HepG2 (cell line): Measurements from ENCODE around the gene ZNF829. TPM values are rescaled to one million over a fixed set of nuclear protein-coding genes. Genes with fewer than 3 reads are reported as not detected.
A peak's percentile ranks its signal among the peaks of the same experiment; 100 is the strongest.

ENCODE experiments used
- ARNTL ChIP-seq: sonication (generic); formaldehyde crosslinking; IDR thresholded peaks from 2 replicates; pipeline ENCODE4 v1.4.0; 2020; ENCODE audit warnings: mild to moderate bottlenecking, missing genetic modification reagents
- CENPT ChIP-seq: sonication (generic); formaldehyde crosslinking; IDR thresholded peaks from 2 replicates; pipeline ENCODE4 v1.8.0; 2022; ENCODE audit warnings: low read depth, mild to moderate bottlenecking, moderate library complexity, missing genetic modification reagents
- FLYWCH1 ChIP-seq: sonication (generic); formaldehyde crosslinking; IDR thresholded peaks from 2 replicates; pipeline ENCODE4 v1.8.1; 2023; ENCODE audit warnings: mild to moderate bottlenecking, missing genetic modification reagents
- MAFF ChIP-seq: IDR thresholded peaks from 2 replicates; pipeline ENCODE4 v1.6.1; 2011; ENCODE audit warnings: low read depth, low read length, improper control_type of control experiment
- MXD4 ChIP-seq: IDR thresholded peaks from 2 replicates; pipeline ENCODE4 v1.6.1; 2016; ENCODE audit warnings: mild to moderate bottlenecking, missing biosample characterization, missing genetic modification reagents
- NCOA1 ChIP-seq: sonication (generic); formaldehyde crosslinking; IDR thresholded peaks from 2 replicates; pipeline ENCODE4 v1.9.0; 2021; ENCODE audit warnings: missing genetic modification reagents
- ZNF205 ChIP-seq: IDR thresholded peaks from 2 replicates; pipeline ENCODE4 v1.6.1; 2018; ENCODE audit warnings: missing biosample characterization, missing genetic modification reagents
- ZNF431 ChIP-seq: sonication (generic); formaldehyde crosslinking; IDR thresholded peaks from 2 replicates; pipeline ENCODE4 v1.9.0; 2022; ENCODE audit warnings: missing genetic modification reagents, low read depth, mild to moderate bottlenecking, borderline replicate concordance
- ZNF44 ChIP-seq: sonication (generic); formaldehyde crosslinking; IDR thresholded peaks from 2 replicates; pipeline ENCODE4 v1.5.1; 2020; ENCODE audit warnings: mild to moderate bottlenecking, missing genetic modification reagents
- ZNF678 ChIP-seq: sonication (generic); formaldehyde crosslinking; IDR thresholded peaks from 2 replicates; pipeline ENCODE4 v1.4.0; 2020; ENCODE audit warnings: mild to moderate bottlenecking, missing genetic modification reagents
- polyA plus RNA-seq, 8 experiments: library from polyadenylated mRNA; depleted of rRNA in 3 of 8; stranded (reverse) in 7 of 8; unstranded in 1 of 8; fragments of >200 nt; fragmentation: Illumina TruSeq in 4 of 8; extraction: Trizol in 4 of 8; gene quantifications; 2 replicates each; pipeline versions ENCODE4 v1.2.1 to v1.2.3, GENCODE V29; 2011 to 2016; ENCODE audit warnings: low read depth in 4 of 8, missing spikeins in 1 of 8, mixed read lengths in 1 of 8; ENCODE audit not compliant: insufficient read depth in 1 of 8
- total RNA-seq, 5 experiments: library from RNA; depleted of rRNA; stranded (reverse); fragments of >200 nt; fragmentation: Illumina TruSeq; extraction: Trizol; gene quantifications; 2 replicates each; pipeline ENCODE4 v1.2.3, GENCODE V29; 2016; ENCODE audit warnings: low read depth in 1 of 5
- TF ChIP-seq, protein P1 (sequence below): sonication (generic); formaldehyde crosslinking; IDR thresholded peaks from 2 replicates; pipeline ENCODE4 v1.5.0; 2020; ENCODE audit warnings: mild to moderate bottlenecking, missing genetic modification reagents, borderline replicate concordance
- TF ChIP-seq, protein P2 (sequence below): sonication (generic); formaldehyde crosslinking; IDR thresholded peaks from 2 replicates; pipeline ENCODE4 v1.5.1; 2020; ENCODE audit warnings: mild to moderate bottlenecking, missing genetic modification reagents, borderline replicate concordance
- TF ChIP-seq, protein P3 (sequence below): sonication (generic); formaldehyde crosslinking; IDR thresholded peaks from 2 replicates; pipeline ENCODE4 v1.5.0; 2020; ENCODE audit warnings: missing genetic modification reagents
- TF ChIP-seq, protein P4 (sequence below): sonication (generic); formaldehyde crosslinking; IDR thresholded peaks from 2 replicates; pipeline ENCODE4 v1.8.0; 2023; ENCODE audit warnings: mild to moderate bottlenecking, missing genetic modification reagents

The ZNF829 gene
- total and polyA plus RNA-seq, 2 of the 13 experiments (the other 11 are each of a cell fraction or from before 2014, with no cell fraction given): 0.15 to 0.86 TPM

DNA sequence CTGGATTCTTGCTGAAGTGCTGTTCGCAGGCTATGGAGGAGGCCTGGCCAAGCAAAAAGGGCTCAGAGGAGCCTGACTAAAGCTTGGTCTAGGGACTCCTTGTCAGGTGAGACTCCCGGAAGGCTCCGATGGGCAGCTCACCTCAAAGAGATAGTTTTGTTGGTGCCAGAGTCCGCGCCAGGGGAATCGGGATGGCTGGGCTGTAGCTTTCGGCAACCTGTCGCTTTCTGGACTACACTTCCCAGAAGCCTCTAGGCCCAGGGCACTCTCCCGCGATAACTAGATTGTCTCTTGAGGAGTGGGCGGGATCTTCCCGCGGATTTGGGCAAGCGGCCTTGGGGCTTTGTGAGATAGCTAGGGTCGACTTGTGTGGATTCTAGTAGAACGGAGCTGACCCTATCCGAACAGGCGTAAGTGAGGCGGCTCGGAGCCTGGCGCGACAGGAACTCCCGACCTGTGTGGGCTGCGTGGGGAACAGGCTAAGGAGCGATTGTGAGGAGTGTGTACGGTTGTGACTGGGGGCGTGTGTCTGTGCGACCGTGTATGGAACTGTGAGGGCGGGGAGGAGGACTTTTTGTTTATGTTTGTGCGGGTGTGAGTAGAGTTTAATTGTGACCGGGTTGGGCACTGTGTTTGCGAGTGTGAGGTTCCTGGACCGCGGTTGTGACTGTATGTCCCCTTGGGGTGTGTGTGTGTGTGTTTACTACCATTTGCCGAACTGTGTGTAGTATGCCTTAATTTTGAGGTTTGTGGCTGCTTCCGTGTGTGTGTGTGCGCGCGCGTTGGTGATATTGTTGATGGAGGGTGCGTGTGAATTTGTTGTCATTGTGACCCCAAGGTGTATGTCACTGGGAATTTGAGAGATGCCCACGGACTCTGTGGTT is 65.3 kb downstream of the ZNF829 start, which contains the start of gene ZNF345 (continued):
- TF ChIP-seq, protein P1, sequence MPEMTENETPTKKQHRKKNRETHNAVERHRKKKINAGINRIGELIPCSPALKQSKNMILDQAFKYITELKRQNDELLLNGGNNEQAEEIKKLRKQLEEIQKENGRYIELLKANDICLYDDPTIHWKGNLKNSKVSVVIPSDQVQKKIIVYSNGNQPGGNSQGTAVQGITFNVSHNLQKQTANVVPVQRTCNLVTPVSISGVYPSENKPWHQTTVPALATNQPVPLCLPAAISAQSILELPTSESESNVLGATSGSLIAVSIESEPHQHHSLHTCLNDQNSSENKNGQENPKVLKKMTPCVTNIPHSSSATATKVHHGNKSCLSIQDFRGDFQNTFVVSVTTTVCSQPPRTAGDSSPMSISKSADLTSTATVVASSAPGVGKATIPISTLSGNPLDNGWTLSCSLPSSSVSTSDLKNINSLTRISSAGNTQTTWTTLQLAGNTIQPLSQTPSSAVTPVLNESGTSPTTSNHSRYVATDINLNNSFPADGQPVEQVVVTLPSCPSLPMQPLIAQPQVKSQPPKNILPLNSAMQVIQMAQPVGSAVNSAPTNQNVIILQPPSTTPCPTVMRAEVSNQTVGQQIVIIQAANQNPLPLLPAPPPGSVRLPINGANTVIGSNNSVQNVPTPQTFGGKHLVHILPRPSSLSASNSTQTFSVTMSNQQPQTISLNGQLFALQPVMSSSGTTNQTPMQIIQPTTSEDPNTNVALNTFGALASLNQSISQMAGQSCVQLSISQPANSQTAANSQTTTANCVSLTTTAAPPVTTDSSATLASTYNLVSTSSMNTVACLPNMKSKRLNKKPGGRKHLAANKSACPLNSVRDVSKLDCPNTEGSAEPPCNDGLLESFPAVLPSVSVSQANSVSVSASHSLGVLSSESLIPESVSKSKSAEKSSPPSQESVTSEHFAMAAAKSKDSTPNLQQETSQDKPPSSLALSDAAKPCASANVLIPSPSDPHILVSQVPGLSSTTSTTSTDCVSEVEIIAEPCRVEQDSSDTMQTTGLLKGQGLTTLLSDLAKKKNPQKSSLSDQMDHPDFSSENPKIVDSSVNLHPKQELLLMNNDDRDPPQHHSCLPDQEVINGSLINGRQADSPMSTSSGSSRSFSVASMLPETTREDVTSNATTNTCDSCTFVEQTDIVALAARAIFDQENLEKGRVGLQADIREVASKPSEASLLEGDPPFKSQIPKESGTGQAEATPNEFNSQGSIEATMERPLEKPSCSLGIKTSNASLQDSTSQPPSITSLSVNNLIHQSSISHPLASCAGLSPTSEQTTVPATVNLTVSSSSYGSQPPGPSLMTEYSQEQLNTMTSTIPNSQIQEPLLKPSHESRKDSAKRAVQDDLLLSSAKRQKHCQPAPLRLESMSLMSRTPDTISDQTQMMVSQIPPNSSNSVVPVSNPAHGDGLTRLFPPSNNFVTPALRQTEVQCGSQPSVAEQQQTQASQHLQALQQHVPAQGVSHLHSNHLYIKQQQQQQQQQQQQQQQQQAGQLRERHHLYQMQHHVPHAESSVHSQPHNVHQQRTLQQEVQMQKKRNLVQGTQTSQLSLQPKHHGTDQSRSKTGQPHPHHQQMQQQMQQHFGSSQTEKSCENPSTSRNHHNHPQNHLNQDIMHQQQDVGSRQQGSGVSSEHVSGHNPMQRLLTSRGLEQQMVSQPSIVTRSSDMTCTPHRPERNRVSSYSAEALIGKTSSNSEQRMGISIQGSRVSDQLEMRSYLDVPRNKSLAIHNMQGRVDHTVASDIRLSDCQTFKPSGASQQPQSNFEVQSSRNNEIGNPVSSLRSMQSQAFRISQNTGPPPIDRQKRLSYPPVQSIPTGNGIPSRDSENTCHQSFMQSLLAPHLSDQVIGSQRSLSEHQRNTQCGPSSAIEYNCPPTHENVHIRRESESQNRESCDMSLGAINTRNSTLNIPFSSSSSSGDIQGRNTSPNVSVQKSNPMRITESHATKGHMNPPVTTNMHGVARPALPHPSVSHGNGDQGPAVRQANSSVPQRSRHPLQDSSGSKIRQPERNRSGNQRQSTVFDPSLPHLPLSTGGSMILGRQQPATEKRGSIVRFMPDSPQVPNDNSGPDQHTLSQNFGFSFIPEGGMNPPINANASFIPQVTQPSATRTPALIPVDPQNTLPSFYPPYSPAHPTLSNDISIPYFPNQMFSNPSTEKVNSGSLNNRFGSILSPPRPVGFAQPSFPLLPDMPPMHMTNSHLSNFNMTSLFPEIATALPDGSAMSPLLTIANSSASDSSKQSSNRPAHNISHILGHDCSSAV: no peak
- TF ChIP-seq MAFF (no peak), ZNF205 (CRISPR knock-in tag) (no peak), MXD4 (CRISPR knock-in tag) (no peak; the same call in 1 of the 2 replicates), FLYWCH1 (CRISPR knock-in tag) (0 out of 2 replicates have a peak, but pooled peaks have one; percentile 35), ZNF44 (0 out of 2 replicates have a peak, but pooled peaks have one; percentile 49), CENPT (CRISPR knock-in tag) (no peak), ZNF431 (CRISPR knock-in tag) (no peak), NCOA1 (no peak; the same call in 1 of the 2 replicates), ARNTL (CRISPR knock-in tag) (no peak), ZNF678 (CRISPR knock-in tag) (no peak)
- TF ChIP-seq, protein P2, sequence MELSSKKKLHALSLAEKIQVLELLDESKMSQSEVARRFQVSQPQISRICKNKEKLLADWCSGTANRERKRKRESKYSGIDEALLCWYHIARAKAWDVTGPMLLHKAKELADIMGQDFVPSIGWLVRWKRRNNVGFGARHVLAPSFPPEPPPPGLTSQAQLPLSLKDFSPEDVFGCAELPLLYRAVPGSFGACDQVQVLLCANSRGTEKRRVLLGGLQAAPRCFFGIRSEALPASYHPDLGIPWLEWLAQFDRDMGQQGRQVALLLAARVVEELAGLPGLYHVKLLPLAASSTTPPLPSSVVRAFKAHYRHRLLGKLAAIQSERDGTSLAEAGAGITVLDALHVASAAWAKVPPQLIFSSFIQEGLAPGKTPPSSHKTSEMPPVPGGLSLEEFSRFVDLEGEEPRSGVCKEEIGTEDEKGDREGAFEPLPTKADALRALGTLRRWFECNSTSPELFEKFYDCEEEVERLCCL (CRISPR knock-in tag): no peak
- TF ChIP-seq, protein P3, sequence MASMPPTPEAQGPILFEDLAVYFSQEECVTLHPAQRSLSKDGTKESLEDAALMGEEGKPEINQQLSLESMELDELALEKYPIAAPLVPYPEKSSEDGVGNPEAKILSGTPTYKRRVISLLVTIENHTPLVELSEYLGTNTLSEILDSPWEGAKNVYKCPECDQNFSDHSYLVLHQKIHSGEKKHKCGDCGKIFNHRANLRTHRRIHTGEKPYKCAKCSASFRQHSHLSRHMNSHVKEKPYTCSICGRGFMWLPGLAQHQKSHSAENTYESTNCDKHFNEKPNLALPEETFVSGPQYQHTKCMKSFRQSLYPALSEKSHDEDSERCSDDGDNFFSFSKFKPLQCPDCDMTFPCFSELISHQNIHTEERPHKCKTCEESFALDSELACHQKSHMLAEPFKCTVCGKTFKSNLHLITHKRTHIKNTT (CRISPR knock-in tag): no peak
- TF ChIP-seq, protein P4, sequence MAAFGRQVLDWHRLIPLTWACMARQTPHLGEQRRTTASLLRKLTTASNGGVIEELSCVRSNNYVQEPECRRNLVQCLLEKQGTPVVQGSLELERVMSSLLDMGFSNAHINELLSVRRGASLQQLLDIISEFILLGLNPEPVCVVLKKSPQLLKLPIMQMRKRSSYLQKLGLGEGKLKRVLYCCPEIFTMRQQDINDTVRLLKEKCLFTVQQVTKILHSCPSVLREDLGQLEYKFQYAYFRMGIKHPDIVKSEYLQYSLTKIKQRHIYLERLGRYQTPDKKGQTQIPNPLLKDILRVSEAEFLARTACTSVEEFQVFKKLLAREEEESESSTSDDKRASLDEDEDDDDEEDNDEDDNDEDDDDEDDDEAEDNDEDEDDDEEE (CRISPR knock-in tag): no peak
